ENCODE data around the gene PFAS.

Gene PFAS

GRCh38 chr17:8268550-8269298 is 19.6 kb downstream of the PFAS start:
- DNase-seq: no peak

- DNase-seq: no peak
These were observed 23.3 kb downstream of the PFAS start for GRCh38 chr17:8272421-8272820.

GRCh38 chr17:8273884-8274444 is 24.9 kb downstream of the PFAS start:
- DNase-seq: no peak

GRCh38 chr17:8274816-8275215 is 25.7 kb downstream of the PFAS start:
- DNase-seq: no peak

- peak; percentile 16 for DNase-seq
These were observed 26.6 kb downstream of the PFAS start for GRCh38 chr17:8275421-8276290.

- DNase-seq: no peak
These were observed 28.2 kb downstream of the PFAS start for GRCh38 chr17:8277317-8277716.

GRCh38 chr17:8282345-8282744 is 33.3 kb downstream of the PFAS start:
- DNase-seq: no peak

GRCh38 chr17:8283356-8283755 is 34.3 kb downstream of the PFAS start:
- DNase-seq: no peak

- DNase-seq: no peak
These were observed 35.0 kb downstream of the PFAS start for GRCh38 chr17:8284126-8284525.

- DNase-seq: no peak
These were observed 36.4 kb downstream of the PFAS start for GRCh38 chr17:8285270-8286181.

GRCh38 chr17:8287651-8288335 is 38.7 kb downstream of the PFAS start:
- DNase-seq: no peak

- DNase-seq: peak; percentile 86
These were observed 39.4 kb downstream of the PFAS start, which contains the start of gene RANGRF for GRCh38 chr17:8288336-8289102. RANGRF (plus strand) TSS chr17:8288670; CDS start chr17:8288789, 119 bp downstream.

- peak; percentile 32 for DNase-seq
These were observed 40.0 kb downstream of the PFAS start for GRCh38 chr17:8289103-8289397.

- no peak for DNase-seq
These were observed 41.0 kb downstream of the PFAS start for GRCh38 chr17:8290043-8290442.

GRCh38 chr17:8292639-8293395 is 43.7 kb downstream of the PFAS start:
- no peak for DNase-seq

GRCh38 chr17:8294361-8294760 is 45.3 kb downstream of the PFAS start:
- no peak for DNase-seq

GRCh38 chr17:8294814-8295316 is 45.8 kb downstream of the PFAS start:
- DNase-seq: no peak

- no peak for DNase-seq
These were observed 51.1 kb downstream of the PFAS start for GRCh38 chr17:8300226-8300625.

GRCh38 chr17:8300627-8301242 is 51.6 kb downstream of the PFAS start:
- peak; percentile 74 for DNase-seq

GRCh38 chr17:8310601-8311123 is 61.6 kb downstream of the PFAS start:
- no peak for DNase-seq

All from SHP77 treated with DMSO at 0.1 percent for 48 hours (cell line).